Liver (tissue), 9 donors: ENCODE data around the gene LIMD2. TPM values are rescaled to one million over a fixed set of nuclear protein-coding genes. Genes with fewer than 3 reads are reported as not detected.
A peak's percentile ranks its signal among the peaks of the same experiment; 100 is the strongest.

ENCODE experiments used
- DNase-seq: peaks from one replicate; pipeline ENCODE4 v3.0.0-alpha.2; 2017; ENCODE audit warnings: low spot score
- H3K27ac ChIP-seq, 2 donors: one replicate each; pipeline ENCODE4 v1.7.0; 2013; ENCODE audit warnings: inconsistent platforms in 2 of 2, low read length in 2 of 2, control low read depth in 1 of 2, low read depth in 1 of 2, mild to moderate bottlenecking in 1 of 2
- H3K27me3 ChIP-seq, 4 donors: one replicate each; pipeline versions ENCODE4 v1.6.1 to v1.7.0; 2013; ENCODE audit warnings: low read length in 3 of 4, inconsistent platforms in 1 of 4, mild to moderate bottlenecking in 1 of 4, moderate library complexity in 1 of 4; ENCODE audit not compliant: control insufficient read depth in 4 of 4, insufficient read depth in 4 of 4
- H3K36me3 ChIP-seq, 4 donors: one replicate each; pipeline versions ENCODE4 v1.6.1 to v1.7.0; 2013; ENCODE audit warnings: low read length in 3 of 4, mild to moderate bottlenecking in 3 of 4, low read depth in 1 of 4, moderate library complexity in 1 of 4; ENCODE audit not compliant: control insufficient read depth in 4 of 4, insufficient read depth in 3 of 4
- H3K4me1 ChIP-seq, 4 donors: one replicate each; pipeline versions ENCODE4 v1.6.1 to v1.7.0; 2013; ENCODE audit warnings: low read length in 3 of 4, mild to moderate bottlenecking in 3 of 4, moderate library complexity in 1 of 4; ENCODE audit not compliant: control insufficient read depth in 4 of 4, insufficient read depth in 4 of 4
- H3K4me3 ChIP-seq, 3 donors: one replicate each; pipeline versions ENCODE4 v1.6.1 to v1.7.0; 2013; ENCODE audit warnings: low read length in 3 of 3, control low read depth in 1 of 3, low read depth in 1 of 3, mild to moderate bottlenecking in 1 of 3
- H3K9ac ChIP-seq, 2 donors: one replicate each; pipeline ENCODE4 v1.7.0; 2013; ENCODE audit warnings: low read length in 2 of 2, mild to moderate bottlenecking in 2 of 2, moderate library complexity in 2 of 2, control low read depth in 1 of 2, low read depth in 1 of 2
- H3K9me3 ChIP-seq, 4 donors: one replicate each; pipeline versions ENCODE4 v1.6.1 to v1.7.0; 2013; ENCODE audit warnings: low read length in 3 of 4; ENCODE audit not compliant: control insufficient read depth in 4 of 4
- EGR1 ChIP-seq, 2 donors: IDR thresholded peaks; 2 replicates each; pipeline ENCODE4 v1.6.1; 2016 to 2018; ENCODE audit warnings: antibody characterized with exemption in 2 of 2, low read depth in 2 of 2
- FOXA1 ChIP-seq: IDR thresholded peaks from 2 replicates; pipeline ENCODE4 v1.6.1; 2016; ENCODE audit warnings: antibody characterized with exemption
- FOXA2 ChIP-seq: IDR thresholded peaks from 2 replicates; pipeline ENCODE4 v1.6.1; 2016; ENCODE audit warnings: antibody characterized with exemption
- GABPA ChIP-seq, 2 donors: IDR thresholded peaks in 1 of 2; conservative IDR thresholded peaks in 1 of 2; 2 replicates each; pipeline ENCODE4 v1.6.1; 2016; ENCODE audit warnings: antibody characterized with exemption in 2 of 2, mild to moderate bottlenecking in 1 of 2, moderate library complexity in 1 of 2
- HNF4A ChIP-seq, 2 donors: conservative IDR thresholded peaks; 2 replicates each; pipeline ENCODE4 v1.6.1; 2016; ENCODE audit warnings: antibody characterized with exemption in 2 of 2, mild to moderate bottlenecking in 2 of 2
- HNF4G ChIP-seq: IDR thresholded peaks from 2 replicates; pipeline ENCODE4 v1.6.1; 2016; ENCODE audit warnings: antibody characterized with exemption
- JUND ChIP-seq, 2 donors: IDR thresholded peaks; 2 replicates each; pipeline ENCODE4 v1.6.1; 2016; ENCODE audit warnings: antibody characterized with exemption in 2 of 2
- NR2F2 ChIP-seq: IDR thresholded peaks from 2 replicates; pipeline ENCODE4 v1.6.1; 2016; ENCODE audit warnings: antibody characterized with exemption
- RAD21 ChIP-seq, 2 donors: IDR thresholded peaks; 2 replicates each; pipeline ENCODE4 v1.6.1; 2016; ENCODE audit warnings: antibody characterized with exemption in 2 of 2, mild to moderate bottlenecking in 2 of 2
- RXRA ChIP-seq, 2 donors: IDR thresholded peaks; 2 replicates each; pipeline ENCODE4 v1.6.1; 2017 to 2018; ENCODE audit warnings: antibody characterized with exemption in 2 of 2, mild to moderate bottlenecking in 1 of 2
- SP1 ChIP-seq: IDR thresholded peaks from 2 replicates; pipeline ENCODE4 v1.6.1; 2018; ENCODE audit warnings: antibody characterized with exemption, mild to moderate bottlenecking
- TAF1 ChIP-seq: conservative IDR thresholded peaks from 2 replicates; pipeline ENCODE4 v1.6.1; 2016; ENCODE audit warnings: antibody characterized with exemption, mild to moderate bottlenecking
- YY1 ChIP-seq: IDR thresholded peaks from 2 replicates; pipeline ENCODE4 v1.6.1; 2016; ENCODE audit warnings: antibody characterized with exemption, mild to moderate bottlenecking
- WGBS: extraction: QIAGEN DNeasy Blood & Tissue Kit; methylation state at CpG from one replicate; pipeline ENCODE4 v1.1.7; 2013; 5-methylcytosine and 5-hydroxymethylcytosine counted together
- polyA plus RNA-seq, 2 donors: library from polyadenylated mRNA; stranded (reverse) in 1 of 2; unstranded in 1 of 2; fragments of 200-250 nt in 1 of 2; fragments of >200 nt in 1 of 2; fragmentation: Nextera tagmentation in 1 of 2; extraction: Ambion mirVana in 1 of 2; gene quantifications; one replicate each; pipeline versions ENCODE4 v1.2.1 to v1.2.3, GENCODE V29; 2013 to 2015
- total RNA-seq, 2 donors: library from RNA; depleted of rRNA; stranded (reverse); fragments of >200 nt; gene quantifications; one replicate each; pipeline ENCODE4 v1.2.3, GENCODE V29; 2014
- TF ChIP-seq, protein P1 (sequence below): fragments of 150-350 bp; IDR thresholded peaks from 2 replicates; pipeline ENCODE4 v1.5.1; 2017; ENCODE audit warnings: improper control_type of control experiment, low read depth, low read length; ENCODE audit not compliant: missing input control
- TF ChIP-seq, protein P2 (sequence below): IDR thresholded peaks from 2 replicates; pipeline ENCODE4 v1.6.1; 2016; ENCODE audit warnings: antibody characterized with exemption
- TF ChIP-seq, protein P3 (sequence below): IDR thresholded peaks from 2 replicates; pipeline ENCODE4 v1.6.1; 2016; ENCODE audit warnings: antibody characterized with exemption
- TF ChIP-seq, protein P4 (sequence below): IDR thresholded peaks from 2 replicates; pipeline ENCODE4 v1.6.1; 2016; ENCODE audit warnings: antibody characterized with exemption, mild to moderate bottlenecking
- TF ChIP-seq, protein P5 (sequence below): IDR thresholded peaks from 2 replicates; pipeline ENCODE4 v1.6.1; 2016; ENCODE audit warnings: antibody characterized with exemption
- donor health status: healthy.
- donor health status: healthy.
- donor health status: healthy.
- donor health status: healthy.
- donor health status: healthy.

The LIMD2 gene
- total and polyA plus RNA-seq, 4 donors: 5.9 to 24.2 (median 7.9) TPM

DNA sequence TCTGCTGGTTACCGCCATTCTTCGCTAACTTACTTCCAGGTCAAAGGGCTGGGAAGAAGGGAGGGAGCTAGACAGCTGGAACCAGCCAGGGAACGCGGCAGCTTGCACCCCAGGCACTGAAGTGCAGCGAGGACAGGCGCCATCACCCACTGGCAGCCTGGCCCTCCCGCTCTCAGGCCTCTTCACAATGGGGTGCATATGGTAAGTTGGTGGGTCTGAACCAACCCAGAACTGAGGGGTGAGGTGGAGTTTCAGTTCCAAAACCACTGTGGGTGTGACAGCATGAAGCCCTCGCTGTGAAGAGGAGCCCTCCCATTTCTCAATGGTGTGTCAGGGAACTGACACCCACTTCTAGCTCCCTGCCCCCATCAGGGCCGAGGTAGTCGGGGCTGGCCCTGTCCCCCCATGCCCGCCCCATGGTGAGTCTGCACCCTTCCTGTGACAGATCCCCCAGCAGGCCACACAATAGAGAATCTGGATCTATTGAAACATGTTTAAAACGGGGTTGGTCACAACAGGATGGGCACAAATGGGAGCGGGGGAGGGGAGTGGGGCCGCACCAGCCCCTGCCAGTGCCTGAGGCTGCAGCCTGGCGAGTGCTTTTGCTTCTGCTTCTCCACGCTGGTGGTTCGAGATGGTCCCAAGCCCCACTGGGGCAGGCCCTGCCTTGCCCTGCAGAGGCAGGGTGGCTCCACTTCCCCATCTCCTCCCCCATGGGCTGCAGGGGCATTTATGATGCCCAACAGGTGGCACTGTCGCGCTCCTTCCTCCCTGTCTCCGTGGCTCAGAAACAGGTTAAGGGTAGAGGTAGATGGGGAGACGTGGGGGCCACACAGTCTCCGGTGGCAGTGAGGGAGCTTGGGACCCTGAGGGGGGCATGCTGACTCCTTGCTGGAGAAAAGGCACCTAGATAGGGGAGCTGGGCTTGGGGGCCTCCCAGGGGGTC is 2.3 kb downstream of the LIMD2 start:
- peak; percentile 61 to 74 for TF ChIP-seq RAD21 (IDR thresholded peaks at IDR 0.05)
- TF ChIP-seq, protein P1, sequence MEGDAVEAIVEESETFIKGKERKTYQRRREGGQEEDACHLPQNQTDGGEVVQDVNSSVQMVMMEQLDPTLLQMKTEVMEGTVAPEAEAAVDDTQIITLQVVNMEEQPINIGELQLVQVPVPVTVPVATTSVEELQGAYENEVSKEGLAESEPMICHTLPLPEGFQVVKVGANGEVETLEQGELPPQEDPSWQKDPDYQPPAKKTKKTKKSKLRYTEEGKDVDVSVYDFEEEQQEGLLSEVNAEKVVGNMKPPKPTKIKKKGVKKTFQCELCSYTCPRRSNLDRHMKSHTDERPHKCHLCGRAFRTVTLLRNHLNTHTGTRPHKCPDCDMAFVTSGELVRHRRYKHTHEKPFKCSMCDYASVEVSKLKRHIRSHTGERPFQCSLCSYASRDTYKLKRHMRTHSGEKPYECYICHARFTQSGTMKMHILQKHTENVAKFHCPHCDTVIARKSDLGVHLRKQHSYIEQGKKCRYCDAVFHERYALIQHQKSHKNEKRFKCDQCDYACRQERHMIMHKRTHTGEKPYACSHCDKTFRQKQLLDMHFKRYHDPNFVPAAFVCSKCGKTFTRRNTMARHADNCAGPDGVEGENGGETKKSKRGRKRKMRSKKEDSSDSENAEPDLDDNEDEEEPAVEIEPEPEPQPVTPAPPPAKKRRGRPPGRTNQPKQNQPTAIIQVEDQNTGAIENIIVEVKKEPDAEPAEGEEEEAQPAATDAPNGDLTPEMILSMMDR: peak; percentile 46
- TF ChIP-seq, protein P2, sequence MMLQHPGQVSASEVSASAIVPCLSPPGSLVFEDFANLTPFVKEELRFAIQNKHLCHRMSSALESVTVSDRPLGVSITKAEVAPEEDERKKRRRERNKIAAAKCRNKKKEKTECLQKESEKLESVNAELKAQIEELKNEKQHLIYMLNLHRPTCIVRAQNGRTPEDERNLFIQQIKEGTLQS: no peak
- peak overlapping the region in 1 of 2 donors; percentile 54 for H3K27ac ChIP-seq
- DNase-seq: peak; percentile 55
- H3K9ac ChIP-seq: no peak overlapping the region
- H3K36me3 ChIP-seq: peaks cover 6 to 16% (median 9%) of the 10 kb centered on the region in 4 donors
- H3K27me3 ChIP-seq: no peaks in the 10 kb centered on the region
- H3K4me1 ChIP-seq: peaks cover 14 to 34% (median 21%) of the 10 kb centered on the region in 4 donors
- peak overlapping the region in 2 of 3 donors; percentile 48 to 66 for H3K4me3 ChIP-seq
- 63% methylated on average over 22 of the region's 22 CpGs for WGBS
- H3K9me3 ChIP-seq: no peaks in the 10 kb centered on the region

DNA sequence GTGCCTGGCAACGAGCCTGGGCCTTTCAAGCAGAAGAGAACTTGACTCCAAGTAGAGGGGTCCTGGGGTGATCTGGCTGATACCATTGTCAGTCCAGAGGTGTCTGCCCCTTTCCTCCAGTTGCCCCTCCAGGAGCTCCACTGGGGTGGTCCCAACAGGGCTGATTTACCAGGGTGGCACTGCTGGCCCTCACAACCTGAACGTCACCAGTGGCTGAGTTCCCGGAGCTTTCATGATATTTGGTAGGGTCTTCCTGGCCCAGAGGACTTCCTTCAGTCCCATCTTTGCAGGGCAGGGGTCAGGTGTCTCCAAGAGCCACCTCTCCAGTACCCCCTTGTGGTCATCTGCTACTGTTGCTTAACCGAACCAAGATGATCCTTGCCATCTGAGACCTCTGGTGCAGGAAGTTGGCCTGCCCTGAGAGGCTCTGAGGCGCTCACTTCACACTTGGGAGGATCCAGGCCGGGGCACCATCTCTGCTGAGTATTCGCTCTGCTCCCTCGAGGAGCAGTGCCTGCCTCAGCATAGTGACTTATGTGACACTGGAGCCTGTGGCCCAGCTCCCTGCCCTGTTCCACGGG is 3.5 kb downstream of the LIMD2 start:
- Histone ChIP-seq H3K36me3 (peaks cover 12 to 27% (median 18%) of the 10 kb centered on the region in 4 donors), H3K4me3 (no peak overlapping the region), H3K4me1 (peaks cover 14 to 34% (median 21%) of the 10 kb centered on the region in 4 donors), H3K9me3 (no peaks in the 10 kb centered on the region), H3K27ac (peak overlapping the region in 1 of 2 donors; percentile 35), H3K9ac (no peak overlapping the region), H3K27me3 (no peaks in the 10 kb centered on the region)
- DNase-seq: no peak
- TF ChIP-seq, protein P3, sequence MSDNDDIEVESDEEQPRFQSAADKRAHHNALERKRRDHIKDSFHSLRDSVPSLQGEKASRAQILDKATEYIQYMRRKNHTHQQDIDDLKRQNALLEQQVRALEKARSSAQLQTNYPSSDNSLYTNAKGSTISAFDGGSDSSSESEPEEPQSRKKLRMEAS: no peak
- TF ChIP-seq HNF4A (conservative IDR thresholded peaks at IDR 0.05) (no peak), EGR1 (IDR thresholded peaks at IDR 0.05; ENCODE audit: low read depth in 2 of 2) (no peak), YY1 (no peak), NR2F2 (peak; percentile 19), JUND (IDR thresholded peaks at IDR 0.05) (no peak), SP1 (no peak), HNF4G (no peak), TAF1 (no peak), FOXA1 (no peak), RAD21 (IDR thresholded peaks at IDR 0.05) (peak in 1 of 2 donors; percentile 61), FOXA2 (no peak), RXRA (IDR thresholded peaks at IDR 0.05) (peak in 1 of 2 donors; percentile 23), GABPA (IDR thresholded peaks at IDR 0.05 in 1 of 2, conservative IDR thresholded peaks at IDR 0.05 in 1 of 2) (no peak)
- TF ChIP-seq, protein P4, sequence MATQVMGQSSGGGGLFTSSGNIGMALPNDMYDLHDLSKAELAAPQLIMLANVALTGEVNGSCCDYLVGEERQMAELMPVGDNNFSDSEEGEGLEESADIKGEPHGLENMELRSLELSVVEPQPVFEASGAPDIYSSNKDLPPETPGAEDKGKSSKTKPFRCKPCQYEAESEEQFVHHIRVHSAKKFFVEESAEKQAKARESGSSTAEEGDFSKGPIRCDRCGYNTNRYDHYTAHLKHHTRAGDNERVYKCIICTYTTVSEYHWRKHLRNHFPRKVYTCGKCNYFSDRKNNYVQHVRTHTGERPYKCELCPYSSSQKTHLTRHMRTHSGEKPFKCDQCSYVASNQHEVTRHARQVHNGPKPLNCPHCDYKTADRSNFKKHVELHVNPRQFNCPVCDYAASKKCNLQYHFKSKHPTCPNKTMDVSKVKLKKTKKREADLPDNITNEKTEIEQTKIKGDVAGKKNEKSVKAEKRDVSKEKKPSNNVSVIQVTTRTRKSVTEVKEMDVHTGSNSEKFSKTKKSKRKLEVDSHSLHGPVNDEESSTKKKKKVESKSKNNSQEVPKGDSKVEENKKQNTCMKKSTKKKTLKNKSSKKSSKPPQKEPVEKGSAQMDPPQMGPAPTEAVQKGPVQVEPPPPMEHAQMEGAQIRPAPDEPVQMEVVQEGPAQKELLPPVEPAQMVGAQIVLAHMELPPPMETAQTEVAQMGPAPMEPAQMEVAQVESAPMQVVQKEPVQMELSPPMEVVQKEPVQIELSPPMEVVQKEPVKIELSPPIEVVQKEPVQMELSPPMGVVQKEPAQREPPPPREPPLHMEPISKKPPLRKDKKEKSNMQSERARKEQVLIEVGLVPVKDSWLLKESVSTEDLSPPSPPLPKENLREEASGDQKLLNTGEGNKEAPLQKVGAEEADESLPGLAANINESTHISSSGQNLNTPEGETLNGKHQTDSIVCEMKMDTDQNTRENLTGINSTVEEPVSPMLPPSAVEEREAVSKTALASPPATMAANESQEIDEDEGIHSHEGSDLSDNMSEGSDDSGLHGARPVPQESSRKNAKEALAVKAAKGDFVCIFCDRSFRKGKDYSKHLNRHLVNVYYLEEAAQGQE: no peak
- TF ChIP-seq, protein P5, sequence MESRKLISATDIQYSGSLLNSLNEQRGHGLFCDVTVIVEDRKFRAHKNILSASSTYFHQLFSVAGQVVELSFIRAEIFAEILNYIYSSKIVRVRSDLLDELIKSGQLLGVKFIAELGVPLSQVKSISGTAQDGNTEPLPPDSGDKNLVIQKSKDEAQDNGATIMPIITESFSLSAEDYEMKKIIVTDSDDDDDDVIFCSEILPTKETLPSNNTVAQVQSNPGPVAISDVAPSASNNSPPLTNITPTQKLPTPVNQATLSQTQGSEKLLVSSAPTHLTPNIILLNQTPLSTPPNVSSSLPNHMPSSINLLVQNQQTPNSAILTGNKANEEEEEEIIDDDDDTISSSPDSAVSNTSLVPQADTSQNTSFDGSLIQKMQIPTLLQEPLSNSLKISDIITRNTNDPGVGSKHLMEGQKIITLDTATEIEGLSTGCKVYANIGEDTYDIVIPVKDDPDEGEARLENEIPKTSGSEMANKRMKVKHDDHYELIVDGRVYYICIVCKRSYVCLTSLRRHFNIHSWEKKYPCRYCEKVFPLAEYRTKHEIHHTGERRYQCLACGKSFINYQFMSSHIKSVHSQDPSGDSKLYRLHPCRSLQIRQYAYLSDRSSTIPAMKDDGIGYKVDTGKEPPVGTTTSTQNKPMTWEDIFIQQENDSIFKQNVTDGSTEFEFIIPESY: no peak
- TF ChIP-seq, protein P1: peak; percentile 20
- TF ChIP-seq, protein P2: no peak
- WGBS: 76% methylated on average over 9 of the region's 9 CpGs
